ENCODE results near the gene GJD4.

Gene GJD4

DNA sequence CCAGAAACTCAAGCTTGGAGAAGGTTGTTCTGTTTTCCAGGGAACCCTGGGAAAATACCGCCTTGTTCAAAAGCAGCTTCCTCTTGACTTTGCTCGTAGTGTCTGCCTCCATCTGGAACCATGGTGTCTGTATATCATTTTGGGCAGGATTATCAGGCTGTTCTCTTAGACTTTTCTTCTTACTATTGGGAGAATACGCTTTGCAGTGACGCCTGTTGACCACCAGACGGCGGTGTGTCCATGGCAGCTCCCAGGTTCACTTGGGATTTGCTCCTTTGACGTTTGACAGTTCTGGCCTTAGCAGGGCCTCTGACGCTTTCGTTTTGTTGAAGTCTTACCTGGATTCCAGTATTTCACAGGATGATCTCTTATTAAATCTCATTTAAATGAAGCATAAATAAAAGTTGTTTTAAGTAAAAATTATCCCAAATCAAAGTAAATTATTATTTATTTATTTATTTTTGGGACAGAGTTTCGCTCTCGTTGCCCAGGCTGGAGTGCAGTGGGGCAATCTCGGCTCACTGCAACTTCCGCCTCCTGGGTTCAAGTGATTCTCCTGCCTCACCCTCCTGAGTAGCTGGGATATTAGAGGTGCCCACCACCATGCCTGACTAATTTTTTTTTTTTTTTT, 41.8 kb upstream of the GJD4 start:
- peak; percentile 82 to 86 for DNase-seq (ENCODE audit: low read depth in 2 of 2)
- TF ChIP-seq, protein P1, sequence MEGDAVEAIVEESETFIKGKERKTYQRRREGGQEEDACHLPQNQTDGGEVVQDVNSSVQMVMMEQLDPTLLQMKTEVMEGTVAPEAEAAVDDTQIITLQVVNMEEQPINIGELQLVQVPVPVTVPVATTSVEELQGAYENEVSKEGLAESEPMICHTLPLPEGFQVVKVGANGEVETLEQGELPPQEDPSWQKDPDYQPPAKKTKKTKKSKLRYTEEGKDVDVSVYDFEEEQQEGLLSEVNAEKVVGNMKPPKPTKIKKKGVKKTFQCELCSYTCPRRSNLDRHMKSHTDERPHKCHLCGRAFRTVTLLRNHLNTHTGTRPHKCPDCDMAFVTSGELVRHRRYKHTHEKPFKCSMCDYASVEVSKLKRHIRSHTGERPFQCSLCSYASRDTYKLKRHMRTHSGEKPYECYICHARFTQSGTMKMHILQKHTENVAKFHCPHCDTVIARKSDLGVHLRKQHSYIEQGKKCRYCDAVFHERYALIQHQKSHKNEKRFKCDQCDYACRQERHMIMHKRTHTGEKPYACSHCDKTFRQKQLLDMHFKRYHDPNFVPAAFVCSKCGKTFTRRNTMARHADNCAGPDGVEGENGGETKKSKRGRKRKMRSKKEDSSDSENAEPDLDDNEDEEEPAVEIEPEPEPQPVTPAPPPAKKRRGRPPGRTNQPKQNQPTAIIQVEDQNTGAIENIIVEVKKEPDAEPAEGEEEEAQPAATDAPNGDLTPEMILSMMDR (IDR thresholded peaks at IDR 0.05; ENCODE audit: low read depth, low read length): peak; percentile 100
- no peak overlapping the region for H3K4me3 ChIP-seq (replicated peaks in 1 of 2; ENCODE audit: low read depth in 2 of 2, low read length in 2 of 2)

DNA sequence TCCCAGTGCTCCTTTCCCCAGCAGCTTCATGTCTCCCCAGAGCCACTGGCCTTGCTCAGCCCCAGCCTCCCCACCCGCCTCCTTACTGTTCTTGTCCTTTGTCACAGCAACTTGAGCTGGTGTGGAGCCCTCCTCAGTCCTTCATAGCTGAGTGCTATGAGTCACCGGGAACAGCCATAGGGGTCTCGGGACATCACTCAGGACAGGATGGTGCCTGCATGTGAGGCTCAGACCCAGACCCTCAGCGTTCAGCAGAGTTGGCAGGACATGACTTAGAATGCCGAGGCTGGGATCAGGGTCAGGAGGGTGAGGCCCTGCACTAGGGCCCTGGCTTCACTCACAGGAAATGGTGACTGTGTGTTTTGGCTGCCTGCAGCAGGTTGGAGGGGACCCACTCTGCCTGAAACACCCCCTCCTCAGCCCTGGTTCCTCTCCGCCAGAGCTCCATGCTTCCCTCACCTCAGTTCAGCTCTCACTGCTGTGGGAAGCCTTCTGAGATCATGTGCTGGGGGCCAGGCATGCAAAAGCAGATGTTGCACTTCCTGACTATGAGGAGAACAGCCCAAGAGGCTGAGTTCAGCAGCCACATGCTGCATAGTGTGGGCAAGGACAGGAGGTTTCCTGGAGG, 40.7 kb upstream of the GJD4 start:
- DNase-seq (ENCODE audit: low read depth in 2 of 2): peak; percentile 64
- TF ChIP-seq, protein P1 (IDR thresholded peaks at IDR 0.05; ENCODE audit: low read depth, low read length): no peak
- no peak overlapping the region for H3K4me3 ChIP-seq (replicated peaks in 1 of 2; ENCODE audit: low read depth in 2 of 2, low read length in 2 of 2)

DNA sequence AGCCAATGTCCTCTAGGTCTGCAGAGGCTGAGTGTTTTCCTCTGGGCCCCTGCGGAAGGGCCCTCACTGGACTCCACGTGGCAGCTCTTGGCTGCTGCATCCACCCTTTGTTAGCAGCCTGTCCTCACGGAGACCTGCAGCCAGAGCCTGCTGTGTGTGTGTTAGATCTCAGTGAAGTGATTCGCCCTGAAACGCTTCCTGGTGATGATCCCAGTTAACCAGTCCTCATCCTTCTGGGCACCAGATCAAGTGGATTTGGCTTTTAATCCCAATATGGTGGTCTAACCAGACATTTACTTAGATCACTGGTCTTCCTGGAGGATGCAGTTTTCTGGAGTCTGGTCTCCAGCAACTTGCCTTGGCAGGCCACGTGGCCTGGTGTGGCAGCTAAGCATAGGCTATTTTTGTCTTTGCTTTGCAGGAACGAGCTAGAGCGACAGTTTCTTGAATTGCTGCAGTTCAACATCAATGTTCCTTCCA, 39.5 kb upstream of the GJD4 start:
- TF ChIP-seq, protein P1 (IDR thresholded peaks at IDR 0.05; ENCODE audit: low read depth, low read length): no peak
- H3K4me3 ChIP-seq (replicated peaks in 1 of 2; ENCODE audit: low read depth in 2 of 2, low read length in 2 of 2): no peak overlapping the region
- peak; percentile 30 to 35 for DNase-seq (ENCODE audit: low read depth in 2 of 2)

- TF ChIP-seq, protein P1 (IDR thresholded peaks at IDR 0.05; ENCODE audit: low read depth, low read length): no peak
- no peak for DNase-seq (ENCODE audit: low read depth in 2 of 2)
- H3K4me3 ChIP-seq (replicated peaks in 1 of 2; ENCODE audit: low read depth in 2 of 2, low read length in 2 of 2): no peak overlapping the region
Observed at GRCh38 chr10:35567951-35568350, 37.2 kb upstream of the GJD4 start.

GRCh38 chr10:35568483-35569015, 36.6 kb upstream of the GJD4 start:
- no peak overlapping the region for H3K4me3 ChIP-seq (replicated peaks in 1 of 2; ENCODE audit: low read depth in 2 of 2, low read length in 2 of 2)
- TF ChIP-seq, protein P1 (IDR thresholded peaks at IDR 0.05; ENCODE audit: low read depth, low read length): no peak
- no peak for DNase-seq (ENCODE audit: low read depth in 2 of 2)

- TF ChIP-seq, protein P1 (IDR thresholded peaks at IDR 0.05; ENCODE audit: low read depth, low read length): no peak
- no peak for DNase-seq (ENCODE audit: low read depth in 2 of 2)
- no peak overlapping the region for H3K4me3 ChIP-seq (replicated peaks in 1 of 2; ENCODE audit: low read depth in 2 of 2, low read length in 2 of 2)
Observed at GRCh38 chr10:35569111-35569707, 35.9 kb upstream of the GJD4 start.

Data from cardiac fibroblast (primary cell).